ENCODE data around the gene ICOSLG. TPM values are rescaled to one million over a fixed set of nuclear protein-coding genes. Genes with fewer than 3 reads are reported as not detected.

Gene ICOSLG
- total RNA-seq, 4 donors from 2014 or later = 1.7 to 9.1 (median 3.7) TPM

- no peak for ATAC-seq (ENCODE audit: low FRiP score)
- no peak for TF ChIP-seq CTCF (IDR thresholded peaks at IDR 0.05)
- DNase-seq (ENCODE audit: low spot score) = no peak
Measured at GRCh38 chr21:44263221-44263760, 22.5 kb upstream of the ICOSLG start.

GRCh38 chr21:44262338-44263056 lies 21.8 kb upstream of the ICOSLG start:
- DNase-seq (ENCODE audit: low spot score) = no peak
- no peak for ATAC-seq (ENCODE audit: low FRiP score)
- no peak for TF ChIP-seq CTCF (IDR thresholded peaks at IDR 0.05)

- TF ChIP-seq CTCF (IDR thresholded peaks at IDR 0.05) = no peak
- DNase-seq (ENCODE audit: low spot score) (no peak), ATAC-seq (ENCODE audit: low FRiP score) (no peak)
Measured at GRCh38 chr21:44261675-44262295, 21.0 kb upstream of the ICOSLG start, which contains the start of gene DNMT3L. TSS of gene DNMT3L (minus strand) at chr21:44261897. CDS start at chr21:44261259, 638 bp downstream.

- DNase-seq (ENCODE audit: low spot score) (no peak), ATAC-seq (ENCODE audit: low FRiP score) (no peak)
- TF ChIP-seq CTCF (IDR thresholded peaks at IDR 0.05) = no peak
Measured at GRCh38 chr21:44260791-44261631, 20.3 kb upstream of the ICOSLG start.

GRCh38 chr21:44260066-44260465 lies 19.3 kb upstream of the ICOSLG start:
- no peak for DNase-seq (ENCODE audit: low spot score)
- TF ChIP-seq CTCF (IDR thresholded peaks at IDR 0.05) = no peak
- ATAC-seq (ENCODE audit: low FRiP score) = no peak

- no peak for DNase-seq (ENCODE audit: low spot score)
Measured at GRCh38 chr21:44259082-44259705, 18.5 kb upstream of the ICOSLG start.

More at GRCh38 chr21:44259082-44259705, 18.5 kb upstream of the ICOSLG start:
- no peak for TF ChIP-seq CTCF (IDR thresholded peaks at IDR 0.05)
- peak; percentile 41 for ATAC-seq (ENCODE audit: low FRiP score)

Data from omental fat pad (tissue), 4 donors.